Trophoblast cell (in vitro differentiated cells and primary cell): ENCODE results near the gene SLC35B2.

Experiments used
- DNase-seq, 2 donors: peaks; one replicate each; pipeline ENCODE4 v3.0.0-alpha.2; 2016
- H2AFZ ChIP-seq: 2 replicates; pipeline ENCODE4 v1.6.1; 2013; ENCODE audit warnings: low read length, moderate library complexity, mild to moderate bottlenecking; ENCODE audit not compliant: insufficient read depth, poor library complexity
- H2AK5ac ChIP-seq: 2 replicates; pipeline ENCODE4 v1.6.1; 2013; ENCODE audit warnings: mild to moderate bottlenecking, low read length
- H2BK120ac ChIP-seq: 2 replicates; pipeline ENCODE4 v1.6.1; 2013; ENCODE audit warnings: low read length, mild to moderate bottlenecking, moderate library complexity; ENCODE audit not compliant: insufficient read depth, poor library complexity
- H2BK12ac ChIP-seq: 2 replicates; pipeline ENCODE4 v1.6.1; 2013; ENCODE audit warnings: mild to moderate bottlenecking, low read length, moderate library complexity
- H2BK5ac ChIP-seq: 2 replicates; pipeline ENCODE4 v1.6.1; 2013; ENCODE audit warnings: low read length, low read depth, moderate library complexity, mild to moderate bottlenecking; ENCODE audit not compliant: poor library complexity
- H3K14ac ChIP-seq: 2 replicates; pipeline ENCODE4 v1.6.1; 2013; ENCODE audit warnings: mild to moderate bottlenecking, low read length
- H3K18ac ChIP-seq: 2 replicates; pipeline ENCODE4 v1.6.1; 2013; ENCODE audit warnings: mild to moderate bottlenecking, low read length
- H3K23ac ChIP-seq: 2 replicates; pipeline ENCODE4 v1.6.1; 2013; ENCODE audit warnings: low read length
- H3K27ac ChIP-seq: 2 replicates; pipeline ENCODE4 v1.5.1; 2013; ENCODE audit warnings: low read depth, mild to moderate bottlenecking, inconsistent platforms, low read length, moderate library complexity
- H3K27me3 ChIP-seq: 2 replicates; pipeline ENCODE4 v1.6.1; 2013; ENCODE audit warnings: inconsistent platforms, mild to moderate bottlenecking, low read length, moderate library complexity; ENCODE audit not compliant: insufficient read depth
- H3K36me3 ChIP-seq, 2 experiments: 1 replicate in 1 of 2; 2 replicates in 1 of 2; pipeline ENCODE4 v1.6.1; 2013; ENCODE audit warnings: low read length in 2 of 2, mild to moderate bottlenecking in 2 of 2, moderate library complexity in 1 of 2; ENCODE audit not compliant: insufficient read depth in 2 of 2, control insufficient read depth in 1 of 2
- H3K4ac ChIP-seq: 2 replicates; pipeline ENCODE4 v1.6.1; 2013; ENCODE audit warnings: low read depth, mild to moderate bottlenecking, low read length, moderate library complexity
- H3K4me1 ChIP-seq, 2 experiments: 1 replicate in 1 of 2; 2 replicates in 1 of 2; pipeline ENCODE4 v1.6.1; 2013; ENCODE audit warnings: low read length in 2 of 2, mild to moderate bottlenecking in 2 of 2, moderate library complexity in 1 of 2; ENCODE audit not compliant: insufficient read depth in 2 of 2, control insufficient read depth in 1 of 2
- H3K4me2 ChIP-seq: 2 replicates; pipeline ENCODE4 v1.6.1; 2013; ENCODE audit warnings: inconsistent platforms, mild to moderate bottlenecking, low read length, moderate library complexity
- H3K4me3 ChIP-seq: 2 replicates; pipeline ENCODE4 v1.5.1; 2013; ENCODE audit warnings: mild to moderate bottlenecking, low read depth, low read length, inconsistent platforms
- H3K79me1 ChIP-seq: one replicate; pipeline ENCODE4 v1.6.1; 2013; ENCODE audit warnings: low read length
- H3K79me2 ChIP-seq: 2 replicates; pipeline ENCODE4 v1.6.1; 2013; ENCODE audit warnings: low read length, mild to moderate bottlenecking; ENCODE audit not compliant: control insufficient read depth, insufficient read depth, poor library complexity
- H3K9ac ChIP-seq: 2 replicates; pipeline ENCODE4 v1.6.1; 2013; ENCODE audit warnings: mild to moderate bottlenecking, low read length
- H3K9me3 ChIP-seq: 2 replicates; pipeline ENCODE4 v1.6.1; 2013; ENCODE audit warnings: low read depth, mild to moderate bottlenecking, control low read depth, inconsistent platforms, low read length; ENCODE audit not compliant: insufficient read depth
- H4K12ac ChIP-seq: 2 replicates; pipeline ENCODE4 v1.6.1; 2013; ENCODE audit warnings: low read depth, mild to moderate bottlenecking, low read length, moderate library complexity
- H4K8ac ChIP-seq: 2 replicates; pipeline ENCODE4 v1.6.1; 2013; ENCODE audit warnings: low read depth, mild to moderate bottlenecking, low read length, moderate library complexity
- H4K91ac ChIP-seq: one replicate; pipeline ENCODE4 v1.6.1; 2013; ENCODE audit warnings: low read depth, mild to moderate bottlenecking, low read length, moderate library complexity
- WGBS: extraction: QIAGEN DNeasy Blood & Tissue Kit; methylation state at CpG from one replicate; pipeline ENCODE4 v1.1.7; 2013; ENCODE audit warnings: missing lambda C conversion rate; ENCODE audit not compliant: insufficient read length, insufficient coverage; ENCODE audit errors: extremely low coverage; 5-methylcytosine and 5-hydroxymethylcytosine counted together

Gene SLC35B2

DNA sequence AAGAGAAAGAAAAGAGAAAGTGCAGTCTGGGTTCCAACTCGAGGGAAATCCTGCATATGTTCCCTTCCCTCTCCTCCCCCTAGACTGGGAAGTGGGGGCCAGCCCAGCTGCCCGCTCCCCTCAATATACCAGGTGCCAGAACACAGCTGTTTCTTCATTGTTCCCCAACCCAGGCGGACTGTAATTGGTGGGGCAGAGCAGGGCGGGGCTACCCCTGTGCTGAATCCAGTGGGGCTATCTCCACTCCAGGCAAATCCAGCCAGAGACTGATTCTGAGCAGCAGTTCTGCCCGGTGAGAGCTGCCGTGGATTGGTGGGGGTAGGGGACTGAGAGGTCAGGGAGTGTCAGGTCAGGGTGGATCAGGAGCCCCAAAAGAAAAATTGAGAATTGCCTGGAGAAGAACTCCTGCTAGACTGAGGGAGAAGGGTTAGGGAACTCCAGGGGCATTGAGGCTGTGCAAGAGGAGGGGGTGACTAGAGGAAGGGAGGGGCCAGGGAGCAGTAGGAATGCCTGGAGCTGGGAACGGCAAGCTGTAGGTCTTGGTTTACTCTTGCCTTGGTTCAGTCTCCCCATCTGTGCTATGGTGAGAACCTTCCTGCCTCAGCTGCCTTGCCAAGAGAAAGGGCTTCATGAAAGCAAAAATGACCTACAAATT is 40.5 kb downstream of the SLC35B2 start, which contains the start of gene MYMX:
MYMX (plus strand) TSS at position 250 of the 655 bp plus-strand sequence. CDS start 546 bp downstream, outside the sequence.
- H3K4ac ChIP-seq = no peak within 1 kb of the TSS
- peak within 1 kb of the TSS; percentile 33 for H3K18ac ChIP-seq
- no peaks in the 10 kb centered on the region for H3K36me3 ChIP-seq
- peaks cover 1% of the 10 kb centered on the region for H3K79me2 ChIP-seq
- peaks cover 21% of the 10 kb centered on the region for H3K79me1 ChIP-seq
- peaks cover 29 to 34% of the 10 kb centered on the region in 2 experiments for H3K4me1 ChIP-seq
- H3K4me2 ChIP-seq = no peak within 1 kb of the TSS
- no CpG with 5 or more reads among the region's 7 CpGs for WGBS
- H3K27me3 ChIP-seq = no peaks in the 10 kb centered on the region
- no peak within 1 kb of the TSS for H3K23ac ChIP-seq
- H4K12ac ChIP-seq = no peak within 1 kb of the TSS
- H3K9ac ChIP-seq = no peak within 1 kb of the TSS
- no peak within 1 kb of the TSS for H2BK5ac ChIP-seq
- peak within 1 kb of the TSS; percentile 11 for H4K8ac ChIP-seq
- peak within 1 kb of the TSS; percentile 66 for H2BK12ac ChIP-seq
- no peak within 1 kb of the TSS for H3K4me3 ChIP-seq
- peak within 1 kb of the TSS; percentile 27 for H2BK120ac ChIP-seq
- peak within 1 kb of the TSS; percentile 49 for H2AK5ac ChIP-seq
- peak within 1 kb of the TSS; percentile 81 for H4K91ac ChIP-seq
- no peak within 1 kb of the TSS for H3K27ac ChIP-seq
- peak within 1 kb of the TSS; percentile 27 for H2AFZ ChIP-seq
- no peaks in the 10 kb centered on the region for H3K9me3 ChIP-seq
- H3K14ac ChIP-seq = peak within 1 kb of the TSS; percentile 22
- no peak for DNase-seq

DNA sequence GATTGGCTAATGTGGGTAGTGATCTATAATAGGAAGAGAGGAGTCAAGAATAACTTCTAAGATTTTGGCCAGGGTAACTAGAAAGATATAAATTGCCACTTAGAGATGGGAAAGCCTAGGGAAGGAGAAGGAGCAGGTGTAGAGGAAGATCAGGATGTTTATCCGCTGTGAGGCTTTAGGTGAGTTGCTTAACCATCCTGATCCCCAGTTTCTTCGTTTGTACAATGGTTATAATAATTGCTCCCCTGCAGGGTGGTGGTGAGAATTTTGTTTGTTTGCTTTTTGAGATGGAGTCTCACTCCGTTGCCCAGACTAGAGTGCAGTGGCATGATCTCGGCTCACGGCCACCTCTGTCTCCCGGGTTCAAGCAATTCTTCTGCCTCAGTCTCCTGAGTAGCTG is 43.0 kb downstream of the SLC35B2 start:
- WGBS = no CpG with 5 or more reads among the region's 6 CpGs
- Histone ChIP-seq H2AFZ (no peak overlapping the region), H4K12ac (no peak overlapping the region), H3K4ac (no peak overlapping the region), H3K4me3 (no peak overlapping the region), H3K79me1 (peaks cover 14% of the 10 kb centered on the region), H3K14ac (no peak overlapping the region), H3K27ac (no peak overlapping the region), H2AK5ac (no peak overlapping the region), H3K36me3 (no peaks in the 10 kb centered on the region), H4K91ac (no peak overlapping the region), H3K4me2 (no peak overlapping the region), H3K18ac (no peak overlapping the region), H4K8ac (no peak overlapping the region), H3K9ac (no peak overlapping the region), H3K79me2 (no peaks in the 10 kb centered on the region), H2BK5ac (no peak overlapping the region), H3K9me3 (no peaks in the 10 kb centered on the region), H3K23ac (no peak overlapping the region), H3K27me3 (no peaks in the 10 kb centered on the region), H3K4me1 (peaks cover 21 to 26% of the 10 kb centered on the region in 2 experiments), H2BK120ac (no peak overlapping the region), H2BK12ac (no peak overlapping the region)
- DNase-seq = no peak

- Histone ChIP-seq H3K4me3 (no peak overlapping the region), H3K79me2 (no peaks in the 10 kb centered on the region), H3K9me3 (no peaks in the 10 kb centered on the region), H4K91ac (no peak overlapping the region), H4K8ac (no peak overlapping the region), H4K12ac (no peak overlapping the region), H3K79me1 (peaks cover 8% of the 10 kb centered on the region), H3K4me2 (no peak overlapping the region), H3K14ac (no peak overlapping the region), H3K36me3 (no peaks in the 10 kb centered on the region), H3K4me1 (peaks cover 5 to 8% of the 10 kb centered on the region in 2 experiments), H3K27ac (no peak overlapping the region), H3K23ac (no peak overlapping the region), H2AK5ac (no peak overlapping the region), H2BK5ac (no peak overlapping the region), H2BK12ac (no peak overlapping the region), H2AFZ (no peak overlapping the region), H2BK120ac (no peak overlapping the region), H3K9ac (no peak overlapping the region), H3K4ac (no peak overlapping the region), H3K18ac (no peak overlapping the region), H3K27me3 (no peaks in the 10 kb centered on the region)
- 100% methylated on average over 1 of the region's 3 CpGs for WGBS
- DNase-seq = no peak
Measured at GRCh38 chr6:44211284-44211683, 46.0 kb downstream of the SLC35B2 start.

- DNase-seq = no peak
- Histone ChIP-seq H3K4me3 (no peak overlapping the region), H3K14ac (no peak overlapping the region), H3K18ac (no peak overlapping the region), H3K23ac (no peak overlapping the region), H3K27ac (no peak overlapping the region), H4K91ac (peak overlapping the region; percentile 43), H3K4me1 (peaks cover 9 to 15% of the 10 kb centered on the region in 2 experiments), H3K9ac (no peak overlapping the region), H2BK120ac (no peak overlapping the region), H2BK12ac (peak overlapping the region; percentile 73), H2AFZ (no peak overlapping the region), H3K9me3 (no peaks in the 10 kb centered on the region), H3K79me1 (peaks cover 22% of the 10 kb centered on the region), H2AK5ac (no peak overlapping the region), H4K12ac (no peak overlapping the region), H2BK5ac (no peak overlapping the region), H3K27me3 (no peaks in the 10 kb centered on the region), H4K8ac (no peak overlapping the region), H3K4ac (no peak overlapping the region), H3K36me3 (no peaks in the 10 kb centered on the region), H3K4me2 (no peak overlapping the region), H3K79me2 (peaks cover 3% of the 10 kb centered on the region)
- WGBS = no CpG with 5 or more reads among the region's 6 CpGs
Measured at GRCh38 chr6:44207966-44208365, 49.4 kb downstream of the SLC35B2 start.
